ENCODE measurements around the gene NME9. TPM values are rescaled to one million over a fixed set of nuclear protein-coding genes. Genes with fewer than 3 reads are reported as not detected.

The NME9 gene
- total RNA-seq, 1 donor from 2014 or later, result 1.1 TPM

DNA sequence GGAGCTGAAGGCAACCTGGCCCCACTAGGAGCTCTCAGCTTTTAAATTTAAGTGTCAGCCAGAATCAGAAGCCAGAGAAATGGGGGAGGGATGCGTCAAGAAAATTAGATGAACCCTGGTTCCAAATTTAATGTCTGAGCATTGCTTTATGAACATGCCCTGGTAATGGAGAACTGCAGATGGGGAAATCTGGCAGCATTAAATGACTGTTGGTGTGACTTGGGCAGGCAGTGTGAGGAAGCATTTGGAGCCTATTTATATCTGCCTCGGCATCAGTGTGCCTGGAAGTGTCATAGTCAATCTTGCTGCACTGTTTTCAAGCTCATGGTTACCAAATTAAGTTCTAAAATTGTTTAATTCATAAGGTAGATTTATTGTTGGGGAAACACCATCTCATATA lies 29.0 kb downstream of the NME9 start:
- Mint-ChIP-seq H3K27me3 (ENCODE audit: low read depth) (no peaks in the 10 kb centered on the region), H3K9me3 (no peaks in the 10 kb centered on the region), H3K4me3 (no peak overlapping the region), H3K4me1 (no peaks in the 10 kb centered on the region), H3K27ac (no peak overlapping the region), H3K36me3 (peaks cover 10% of the 10 kb centered on the region)
- DNase-seq (ENCODE audit: low spot score in 2 of 2, unreplicated experiment in 2 of 2), result no peak
- TF ChIP-seq, protein P1, sequence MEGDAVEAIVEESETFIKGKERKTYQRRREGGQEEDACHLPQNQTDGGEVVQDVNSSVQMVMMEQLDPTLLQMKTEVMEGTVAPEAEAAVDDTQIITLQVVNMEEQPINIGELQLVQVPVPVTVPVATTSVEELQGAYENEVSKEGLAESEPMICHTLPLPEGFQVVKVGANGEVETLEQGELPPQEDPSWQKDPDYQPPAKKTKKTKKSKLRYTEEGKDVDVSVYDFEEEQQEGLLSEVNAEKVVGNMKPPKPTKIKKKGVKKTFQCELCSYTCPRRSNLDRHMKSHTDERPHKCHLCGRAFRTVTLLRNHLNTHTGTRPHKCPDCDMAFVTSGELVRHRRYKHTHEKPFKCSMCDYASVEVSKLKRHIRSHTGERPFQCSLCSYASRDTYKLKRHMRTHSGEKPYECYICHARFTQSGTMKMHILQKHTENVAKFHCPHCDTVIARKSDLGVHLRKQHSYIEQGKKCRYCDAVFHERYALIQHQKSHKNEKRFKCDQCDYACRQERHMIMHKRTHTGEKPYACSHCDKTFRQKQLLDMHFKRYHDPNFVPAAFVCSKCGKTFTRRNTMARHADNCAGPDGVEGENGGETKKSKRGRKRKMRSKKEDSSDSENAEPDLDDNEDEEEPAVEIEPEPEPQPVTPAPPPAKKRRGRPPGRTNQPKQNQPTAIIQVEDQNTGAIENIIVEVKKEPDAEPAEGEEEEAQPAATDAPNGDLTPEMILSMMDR (IDR thresholded peaks at IDR 0.05; ENCODE audit: unreplicated experiment), result no peak

DNA sequence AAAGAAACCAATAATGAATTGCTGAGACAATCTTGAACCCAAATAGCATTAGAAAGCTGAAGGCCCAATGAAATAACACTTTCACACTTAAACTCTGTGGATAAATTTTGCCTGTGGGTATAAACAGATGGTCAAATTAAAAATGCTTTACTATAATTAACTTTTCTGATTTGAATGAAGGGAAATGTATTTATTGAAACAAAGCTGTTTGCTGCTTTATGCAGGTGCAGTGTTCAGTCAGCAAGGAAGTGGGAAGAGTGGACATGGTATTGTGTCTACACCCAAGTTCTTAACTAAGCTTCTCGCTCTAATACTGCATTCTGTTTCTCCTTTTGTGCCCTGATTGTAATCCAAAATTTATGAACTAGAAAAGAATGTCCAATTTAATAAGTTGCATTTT lies 31.8 kb downstream of the NME9 start:
- peaks cover 17% of the 10 kb centered on the region for H3K36me3 Mint-ChIP-seq
- DNase-seq (ENCODE audit: low spot score in 2 of 2, unreplicated experiment in 2 of 2), result no peak
- H3K27ac Mint-ChIP-seq, result no peak overlapping the region
- H3K27me3 Mint-ChIP-seq (ENCODE audit: low read depth), result no peaks in the 10 kb centered on the region
- TF ChIP-seq, protein P1 (IDR thresholded peaks at IDR 0.05; ENCODE audit: unreplicated experiment), result no peak
- no peaks in the 10 kb centered on the region for H3K4me1 Mint-ChIP-seq
- no peak overlapping the region for H3K4me3 Mint-ChIP-seq
- H3K9me3 Mint-ChIP-seq, result no peaks in the 10 kb centered on the region

GRCh38 chr3:138297059-138297607 lies 32.5 kb downstream of the NME9 start:
- H3K36me3 Mint-ChIP-seq, result peaks cover 22% of the 10 kb centered on the region
- H3K4me3 Mint-ChIP-seq, result no peak overlapping the region
- H3K27me3 Mint-ChIP-seq (ENCODE audit: low read depth), result no peaks in the 10 kb centered on the region
- DNase-seq (ENCODE audit: low spot score in 2 of 2, unreplicated experiment in 2 of 2), result no peak
- no peak overlapping the region for H3K27ac Mint-ChIP-seq
- TF ChIP-seq, protein P1 (IDR thresholded peaks at IDR 0.05; ENCODE audit: unreplicated experiment), result no peak
- no peaks in the 10 kb centered on the region for H3K4me1 Mint-ChIP-seq
- no peaks in the 10 kb centered on the region for H3K9me3 Mint-ChIP-seq

GRCh38 chr3:138296639-138297038 lies 33.0 kb downstream of the NME9 start:
- H3K4me3 Mint-ChIP-seq, result no peak overlapping the region
- H3K27ac Mint-ChIP-seq, result no peak overlapping the region
- TF ChIP-seq, protein P1 (IDR thresholded peaks at IDR 0.05; ENCODE audit: unreplicated experiment), result no peak
- H3K27me3 Mint-ChIP-seq (ENCODE audit: low read depth), result no peaks in the 10 kb centered on the region
- H3K9me3 Mint-ChIP-seq, result no peaks in the 10 kb centered on the region
- H3K4me1 Mint-ChIP-seq, result no peaks in the 10 kb centered on the region
- H3K36me3 Mint-ChIP-seq, result peaks cover 24% of the 10 kb centered on the region
- no peak for DNase-seq (ENCODE audit: low spot score in 2 of 2, unreplicated experiment in 2 of 2)

DNA sequence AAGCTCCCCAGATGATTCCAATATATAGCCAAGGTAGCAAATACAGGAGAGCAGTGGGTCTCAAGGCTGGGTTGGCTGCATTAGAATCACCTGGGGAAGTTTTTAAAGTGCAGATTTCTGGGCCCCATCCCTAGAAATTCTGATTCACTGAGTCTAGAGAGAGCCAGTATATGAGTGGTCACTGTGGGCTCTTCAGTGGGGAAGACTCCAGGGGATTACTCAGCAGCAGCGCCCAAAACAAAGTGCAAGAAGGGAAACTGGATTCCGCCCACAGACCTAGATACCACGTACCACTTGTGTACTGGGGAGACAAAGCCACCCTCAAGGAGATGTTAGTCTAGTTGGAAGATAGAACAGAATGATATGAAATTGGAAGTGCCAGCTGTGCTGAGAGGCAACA lies 40.0 kb downstream of the NME9 start:
- no peaks in the 10 kb centered on the region for H3K27me3 Mint-ChIP-seq (ENCODE audit: low read depth)
- H3K4me3 Mint-ChIP-seq, result no peak overlapping the region
- H3K4me1 Mint-ChIP-seq, result peaks cover 2% of the 10 kb centered on the region
- H3K27ac Mint-ChIP-seq, result no peak overlapping the region
- TF ChIP-seq, protein P1 (IDR thresholded peaks at IDR 0.05; ENCODE audit: unreplicated experiment), result no peak
- no peak for DNase-seq (ENCODE audit: low spot score in 2 of 2, unreplicated experiment in 2 of 2)
- H3K9me3 Mint-ChIP-seq, result no peaks in the 10 kb centered on the region
- peaks cover 35% of the 10 kb centered on the region for H3K36me3 Mint-ChIP-seq

DNA sequence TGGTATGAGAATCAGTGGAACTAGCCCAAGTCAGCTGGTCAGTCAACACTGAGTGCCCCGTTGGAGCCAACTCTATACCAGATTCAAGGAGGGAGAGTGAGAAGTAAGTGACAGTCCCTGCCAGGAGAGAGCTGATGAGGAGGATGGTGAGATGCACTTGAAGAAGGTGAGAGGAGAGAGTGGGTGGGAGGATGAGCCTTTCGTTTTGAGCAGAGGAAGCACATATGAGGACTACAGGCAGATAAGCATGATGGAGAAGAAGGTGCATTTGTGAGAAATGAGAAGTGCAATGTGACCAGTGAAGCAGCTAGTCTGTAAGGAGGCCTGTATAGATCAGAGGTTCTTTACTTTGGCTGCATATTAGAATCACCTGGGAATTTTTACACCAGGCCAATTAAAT lies 40.4 kb downstream of the NME9 start:
- H3K27me3 Mint-ChIP-seq (ENCODE audit: low read depth), result no peaks in the 10 kb centered on the region
- no peaks in the 10 kb centered on the region for H3K9me3 Mint-ChIP-seq
- peaks cover 2% of the 10 kb centered on the region for H3K4me1 Mint-ChIP-seq
- H3K36me3 Mint-ChIP-seq, result peaks cover 33% of the 10 kb centered on the region
- no peak overlapping the region for H3K27ac Mint-ChIP-seq
- H3K4me3 Mint-ChIP-seq, result no peak overlapping the region
- no peak for DNase-seq (ENCODE audit: low spot score in 2 of 2, unreplicated experiment in 2 of 2)
- TF ChIP-seq, protein P1 (IDR thresholded peaks at IDR 0.05; ENCODE audit: unreplicated experiment), result no peak
